ENCODE data around the gene ASZ1.
"Not testable (repeated sequence)": the region's sequence is repeated elsewhere in the genome, so short reads cannot be mapped to it uniquely, and the experiment has no call there.

The ASZ1 gene

GRCh38 chr7:117435475-117436043 is 8.3 kb upstream of the ASZ1 start:
- H3K4me3 ChIP-seq (ENCODE audit: low read depth, low read length): no peak overlapping the region
- in situ Hi-C loops (cut with HindIII; ENCODE audit: low pct_ligation_motif_present, low sequenced_read_pairs): no loop called here
- no peak overlapping the region for H3K27ac ChIP-seq
- no peak for TF ChIP-seq CTCF (IDR thresholded peaks at IDR 0.05; ENCODE audit: low read depth, low read length, missing control alignments)
- H3K36me3 ChIP-seq (replicated peaks): no peaks in the 10 kb centered on the region
- no peaks in the 10 kb centered on the region for H3K27me3 ChIP-seq (replicated peaks)
- DNase-seq: no peak

- no peaks in the 10 kb centered on the region for H3K27me3 ChIP-seq (replicated peaks)
- TF ChIP-seq CTCF (IDR thresholded peaks at IDR 0.05; ENCODE audit: low read depth, low read length, missing control alignments): no peak
- DNase-seq: no peak
- no peak overlapping the region for H3K27ac ChIP-seq
- in situ Hi-C loops (cut with HindIII; ENCODE audit: low pct_ligation_motif_present, low sequenced_read_pairs): no loop called here
- H3K4me3 ChIP-seq (ENCODE audit: low read depth, low read length): no peak overlapping the region
- no peaks in the 10 kb centered on the region for H3K36me3 ChIP-seq (replicated peaks)
These were observed 3.0 kb downstream of the ASZ1 start for GRCh38 chr7:117424090-117424829.

GRCh38 chr7:117414591-117414990 is 12.7 kb downstream of the ASZ1 start:
- H3K27ac ChIP-seq; in situ Hi-C loops (cut with HindIII; ENCODE audit: low pct_ligation_motif_present, low sequenced_read_pairs); H3K36me3 ChIP-seq (replicated peaks); H3K4me3 ChIP-seq (ENCODE audit: low read depth, low read length); DNase-seq; H3K27me3 ChIP-seq (replicated peaks): not testable (repeated sequence)

GRCh38 chr7:117412946-117413559 is 14.2 kb downstream of the ASZ1 start:
- Histone ChIP-seq H3K27me3 (replicated peaks) (no peaks in the 10 kb centered on the region), H3K4me3 (ENCODE audit: low read depth, low read length) (no peak overlapping the region), H3K36me3 (replicated peaks) (no peaks in the 10 kb centered on the region), H3K27ac (no peak overlapping the region)
- in situ Hi-C loops (cut with HindIII; ENCODE audit: low pct_ligation_motif_present, low sequenced_read_pairs): no loop called here
- TF ChIP-seq CTCF (IDR thresholded peaks at IDR 0.05; ENCODE audit: low read depth, low read length, missing control alignments): no peak
- no peak for DNase-seq

GRCh38 chr7:117412390-117412789 is 14.9 kb downstream of the ASZ1 start:
- TF ChIP-seq CTCF (IDR thresholded peaks at IDR 0.05; ENCODE audit: low read depth, low read length, missing control alignments): no peak
- Histone ChIP-seq H3K27me3 (replicated peaks) (no peaks in the 10 kb centered on the region), H3K36me3 (replicated peaks) (no peaks in the 10 kb centered on the region), H3K27ac (no peak overlapping the region), H3K4me3 (ENCODE audit: low read depth, low read length) (no peak overlapping the region)
- in situ Hi-C loops (cut with HindIII; ENCODE audit: low pct_ligation_motif_present, low sequenced_read_pairs): no loop called here
- no peak for DNase-seq

GRCh38 chr7:117411539-117411938 is 15.8 kb downstream of the ASZ1 start:
- DNase-seq: no peak
- TF ChIP-seq CTCF (IDR thresholded peaks at IDR 0.05; ENCODE audit: low read depth, low read length, missing control alignments): no peak
- H3K4me3 ChIP-seq (ENCODE audit: low read depth, low read length): no peak overlapping the region
- no peaks in the 10 kb centered on the region for H3K36me3 ChIP-seq (replicated peaks)
- H3K27me3 ChIP-seq (replicated peaks): no peaks in the 10 kb centered on the region
- in situ Hi-C loops (cut with HindIII; ENCODE audit: low pct_ligation_motif_present, low sequenced_read_pairs): no loop called here
- no peak overlapping the region for H3K27ac ChIP-seq
